ENCODE measurements around the gene COP1.

Gene COP1

GRCh38 chr1:175969231-175969630, 237.9 kb downstream of the COP1 start:
- no peaks in the 10 kb centered on the region for H3K9me3 Mint-ChIP-seq
- H3K4me1 Mint-ChIP-seq, result no peaks in the 10 kb centered on the region
- H3K36me3 Mint-ChIP-seq (ENCODE audit: low read depth), result peaks cover 27% of the 10 kb centered on the region
- no peaks in the 10 kb centered on the region for H3K27me3 Mint-ChIP-seq (ENCODE audit: low read depth)
- H3K4me3 Mint-ChIP-seq, result no peak overlapping the region
- no peak for TF ChIP-seq CTCF (IDR thresholded peaks at IDR 0.05; ENCODE audit: unreplicated experiment in 3 of 3)
- no peak overlapping the region for H3K27ac Mint-ChIP-seq

- Mint-ChIP-seq H3K4me3 (no peak overlapping the region), H3K9me3 (no peaks in the 10 kb centered on the region), H3K4me1 (no peaks in the 10 kb centered on the region), H3K27ac (no peak overlapping the region), H3K27me3 (ENCODE audit: low read depth) (no peaks in the 10 kb centered on the region), H3K36me3 (ENCODE audit: low read depth) (peaks cover 23% of the 10 kb centered on the region)
- no peak for TF ChIP-seq CTCF (IDR thresholded peaks at IDR 0.05; ENCODE audit: unreplicated experiment in 3 of 3)
Observed at GRCh38 chr1:175968486-175969172, 238.5 kb downstream of the COP1 start.

DNA sequence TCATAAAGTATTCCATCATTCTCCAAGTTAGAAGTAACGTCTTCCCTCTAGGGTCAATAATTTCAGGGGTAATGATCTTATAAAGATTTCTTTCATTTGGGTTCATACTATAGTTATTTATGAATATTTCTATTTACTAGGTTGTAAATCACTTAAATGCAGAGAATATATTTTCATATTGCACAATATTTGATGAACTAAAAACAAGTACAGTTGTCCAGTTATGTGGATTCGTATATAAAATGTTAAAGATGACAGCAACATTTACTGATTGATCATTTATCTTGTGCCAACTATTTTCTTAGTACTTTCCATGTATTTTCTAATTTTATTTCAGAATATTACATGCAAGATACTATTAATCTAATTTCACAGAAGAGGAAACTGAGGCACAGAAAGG, 243.3 kb downstream of the COP1 start:
- no peaks in the 10 kb centered on the region for H3K9me3 Mint-ChIP-seq
- H3K27me3 Mint-ChIP-seq (ENCODE audit: low read depth), result no peaks in the 10 kb centered on the region
- H3K4me1 Mint-ChIP-seq, result no peaks in the 10 kb centered on the region
- H3K27ac Mint-ChIP-seq, result no peak overlapping the region
- H3K36me3 Mint-ChIP-seq (ENCODE audit: low read depth), result peaks cover 47% of the 10 kb centered on the region
- TF ChIP-seq CTCF (IDR thresholded peaks at IDR 0.05; ENCODE audit: unreplicated experiment in 3 of 3), result no peak
- no peak overlapping the region for H3K4me3 Mint-ChIP-seq

DNA sequence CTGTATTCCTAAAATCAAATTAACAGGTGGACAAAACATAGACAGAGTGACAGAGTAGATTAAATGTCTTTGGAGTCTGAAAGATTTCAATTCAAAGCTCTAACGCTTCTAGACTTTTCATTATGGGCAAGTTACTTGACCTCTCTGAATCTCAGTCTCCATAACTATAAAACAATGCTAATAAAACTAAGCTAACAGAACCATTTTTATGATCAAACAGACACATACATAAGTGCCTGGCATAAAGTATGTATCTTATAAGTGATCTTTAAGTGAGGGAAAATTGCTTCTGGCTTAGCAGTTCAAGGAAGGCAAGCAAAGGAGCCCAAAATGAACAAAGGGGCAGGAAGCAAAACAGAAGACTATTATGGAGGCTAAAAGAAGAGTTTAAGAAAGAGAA, 246.9 kb downstream of the COP1 start:
- Mint-ChIP-seq H3K9me3 (no peaks in the 10 kb centered on the region), H3K4me3 (no peak overlapping the region), H3K36me3 (ENCODE audit: low read depth) (peaks cover 51% of the 10 kb centered on the region), H3K27ac (no peak overlapping the region), H3K4me1 (no peaks in the 10 kb centered on the region), H3K27me3 (ENCODE audit: low read depth) (no peaks in the 10 kb centered on the region)
- TF ChIP-seq CTCF (IDR thresholded peaks at IDR 0.05; ENCODE audit: unreplicated experiment in 3 of 3), result no peak

DNA sequence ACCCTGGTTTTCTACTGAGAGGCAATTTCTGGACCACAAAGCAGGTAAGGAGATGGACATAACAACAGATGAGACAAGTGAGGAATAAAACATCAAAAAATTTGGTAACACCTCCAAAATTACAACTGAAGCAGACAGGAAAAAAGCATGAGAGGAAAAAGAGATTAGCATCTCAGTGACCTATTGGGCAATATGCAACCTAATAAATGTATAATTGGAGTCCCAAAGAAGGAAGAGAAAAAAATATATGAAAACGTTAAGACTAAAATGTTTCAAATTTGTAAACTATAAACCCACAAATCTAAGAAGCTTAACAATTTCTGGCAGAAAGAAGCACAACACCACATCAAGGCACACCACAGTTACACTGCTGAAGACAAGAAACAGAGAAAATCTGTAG, 255.5 kb downstream of the COP1 start:
- Mint-ChIP-seq H3K27ac (no peak overlapping the region), H3K4me1 (no peaks in the 10 kb centered on the region), H3K9me3 (peaks cover 6% of the 10 kb centered on the region), H3K27me3 (ENCODE audit: low read depth) (no peaks in the 10 kb centered on the region), H3K36me3 (ENCODE audit: low read depth) (peaks cover 51% of the 10 kb centered on the region), H3K4me3 (no peak overlapping the region)
- TF ChIP-seq CTCF (IDR thresholded peaks at IDR 0.05; ENCODE audit: unreplicated experiment in 3 of 3), result no peak

DNA sequence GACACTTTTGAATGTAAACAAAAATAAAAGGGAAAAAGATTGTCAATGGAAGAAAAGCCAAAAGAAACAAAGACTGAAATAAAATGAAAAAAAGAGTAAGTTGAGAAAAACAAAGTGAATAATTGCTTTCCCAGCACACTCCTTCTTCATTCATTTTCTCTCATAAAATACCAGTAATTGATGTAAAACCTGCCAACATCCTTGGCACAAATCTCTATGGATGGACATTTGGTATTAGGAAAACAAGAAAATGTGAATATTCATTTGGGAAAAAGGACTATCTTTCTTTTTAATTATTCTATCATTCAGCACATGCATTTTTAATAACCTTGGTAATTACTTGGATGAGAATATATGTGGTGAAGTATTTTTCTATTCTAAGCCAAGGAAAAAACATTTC, 259.3 kb downstream of the COP1 start:
- no peak overlapping the region for H3K4me3 Mint-ChIP-seq
- peaks cover 6% of the 10 kb centered on the region for H3K9me3 Mint-ChIP-seq
- H3K27ac Mint-ChIP-seq, result no peak overlapping the region
- H3K36me3 Mint-ChIP-seq (ENCODE audit: low read depth), result peaks cover 59% of the 10 kb centered on the region
- TF ChIP-seq CTCF (IDR thresholded peaks at IDR 0.05; ENCODE audit: unreplicated experiment in 3 of 3), result no peak
- no peaks in the 10 kb centered on the region for H3K27me3 Mint-ChIP-seq (ENCODE audit: low read depth)
- H3K4me1 Mint-ChIP-seq, result no peaks in the 10 kb centered on the region

Data from nephron (organoid).